Measurements from ENCODE around the gene LRSAM1.

Gene LRSAM1

GRCh38 chr9:127493592-127494303 lies 42.4 kb downstream of the LRSAM1 start:
- TF ChIP-seq CTCF (IDR thresholded peaks at IDR 0.05; ENCODE audit: control insufficient read depth, insufficient read depth, low read depth, low read length, missing control alignments): no peak

GRCh38 chr9:127494304-127494702 lies 43.0 kb downstream of the LRSAM1 start:
- TF ChIP-seq CTCF (IDR thresholded peaks at IDR 0.05; ENCODE audit: control insufficient read depth, insufficient read depth, low read depth, low read length, missing control alignments): no peak
- DNase-seq (ENCODE audit: low read depth): no peak
- no peak overlapping the region for H3K4me3 ChIP-seq (ENCODE audit: control insufficient read depth, low read depth, low read length)

More at GRCh38 chr9:127493592-127494303, 42.4 kb downstream of the LRSAM1 start:
- H3K4me3 ChIP-seq (ENCODE audit: control insufficient read depth, low read depth, low read length): no peak overlapping the region
- no peak for DNase-seq (ENCODE audit: low read depth)

- no peak overlapping the region for H3K4me3 ChIP-seq (ENCODE audit: control insufficient read depth, low read depth, low read length)
- TF ChIP-seq CTCF (IDR thresholded peaks at IDR 0.05; ENCODE audit: control insufficient read depth, insufficient read depth, low read depth, low read length, missing control alignments): no peak
- no peak for DNase-seq (ENCODE audit: low read depth)
Measured at GRCh38 chr9:127495884-127496555, 44.7 kb downstream of the LRSAM1 start.

- H3K4me3 ChIP-seq (ENCODE audit: control insufficient read depth, low read depth, low read length): no peak overlapping the region
- no peak for TF ChIP-seq CTCF (IDR thresholded peaks at IDR 0.05; ENCODE audit: control insufficient read depth, insufficient read depth, low read depth, low read length, missing control alignments)
- no peak for DNase-seq (ENCODE audit: low read depth)
Measured at GRCh38 chr9:127496974-127497373, 45.7 kb downstream of the LRSAM1 start.

- TF ChIP-seq CTCF (IDR thresholded peaks at IDR 0.05; ENCODE audit: control insufficient read depth, insufficient read depth, low read depth, low read length, missing control alignments): no peak
- H3K4me3 ChIP-seq (ENCODE audit: control insufficient read depth, low read depth, low read length): no peak overlapping the region
- no peak for DNase-seq (ENCODE audit: low read depth)
Measured at GRCh38 chr9:127497656-127498290, 46.5 kb downstream of the LRSAM1 start.

GRCh38 chr9:127498298-127498697 lies 47.0 kb downstream of the LRSAM1 start:
- no peak for TF ChIP-seq CTCF (IDR thresholded peaks at IDR 0.05; ENCODE audit: control insufficient read depth, insufficient read depth, low read depth, low read length, missing control alignments)
- no peak for DNase-seq (ENCODE audit: low read depth)

More at GRCh38 chr9:127498298-127498697, 47.0 kb downstream of the LRSAM1 start:
- no peak overlapping the region for H3K4me3 ChIP-seq (ENCODE audit: control insufficient read depth, low read depth, low read length)
